ENCODE data around the gene ERC1. TPM values are rescaled to one million over a fixed set of nuclear protein-coding genes. Genes with fewer than 3 reads are reported as not detected.
A peak's percentile ranks its signal among the peaks of the same experiment; 100 is the strongest.

The ERC1 gene
- total and polyA plus RNA-seq, 2 experiments from 2014 or later, result 18.4 to 29.7 TPM

DNA sequence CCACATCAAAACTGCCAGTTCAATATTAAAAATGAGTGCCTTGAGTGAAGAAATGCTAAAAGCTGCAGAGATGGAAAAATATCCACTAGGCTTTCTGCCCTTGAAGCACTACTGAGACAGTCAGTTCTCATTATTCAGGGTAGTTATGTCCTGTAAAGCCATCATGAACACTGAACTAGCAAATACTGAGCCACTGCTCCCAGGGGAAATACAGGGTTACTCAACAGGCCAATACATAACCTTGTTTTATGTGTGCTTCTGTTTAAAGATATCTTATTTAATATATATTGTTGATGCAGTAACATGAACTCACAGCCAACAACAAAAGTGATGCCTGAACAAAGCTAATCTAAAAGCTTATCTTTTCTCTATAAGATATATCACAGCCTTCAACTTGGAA lies 44.8 kb upstream of the ERC1 start:
- peak overlapping the region; percentile 4 for H3K27ac ChIP-seq
- H2AFZ ChIP-seq, result no peak overlapping the region
- H3K79me2 ChIP-seq, result peaks cover 72% of the 10 kb centered on the region
- H3K27me3 ChIP-seq, result no peaks in the 10 kb centered on the region
- H3K4me2 ChIP-seq, result no peak overlapping the region
- no peak for TF ChIP-seq EZH2phosphoT487 (IDR thresholded peaks at IDR 0.05; ENCODE audit: low read depth, severe bottlenecking, unreplicated experiment)
- TF ChIP-seq, protein P1, sequence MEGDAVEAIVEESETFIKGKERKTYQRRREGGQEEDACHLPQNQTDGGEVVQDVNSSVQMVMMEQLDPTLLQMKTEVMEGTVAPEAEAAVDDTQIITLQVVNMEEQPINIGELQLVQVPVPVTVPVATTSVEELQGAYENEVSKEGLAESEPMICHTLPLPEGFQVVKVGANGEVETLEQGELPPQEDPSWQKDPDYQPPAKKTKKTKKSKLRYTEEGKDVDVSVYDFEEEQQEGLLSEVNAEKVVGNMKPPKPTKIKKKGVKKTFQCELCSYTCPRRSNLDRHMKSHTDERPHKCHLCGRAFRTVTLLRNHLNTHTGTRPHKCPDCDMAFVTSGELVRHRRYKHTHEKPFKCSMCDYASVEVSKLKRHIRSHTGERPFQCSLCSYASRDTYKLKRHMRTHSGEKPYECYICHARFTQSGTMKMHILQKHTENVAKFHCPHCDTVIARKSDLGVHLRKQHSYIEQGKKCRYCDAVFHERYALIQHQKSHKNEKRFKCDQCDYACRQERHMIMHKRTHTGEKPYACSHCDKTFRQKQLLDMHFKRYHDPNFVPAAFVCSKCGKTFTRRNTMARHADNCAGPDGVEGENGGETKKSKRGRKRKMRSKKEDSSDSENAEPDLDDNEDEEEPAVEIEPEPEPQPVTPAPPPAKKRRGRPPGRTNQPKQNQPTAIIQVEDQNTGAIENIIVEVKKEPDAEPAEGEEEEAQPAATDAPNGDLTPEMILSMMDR (IDR thresholded peaks at IDR 0.05; ENCODE audit: poor library complexity), result no peak
- TF ChIP-seq EZH2 (IDR thresholded peaks at IDR 0.05; ENCODE audit: borderline replicate concordance), result no peak
- no peaks in the 10 kb centered on the region for H4K20me1 ChIP-seq (ENCODE audit: insufficient read depth, poor library complexity, severe bottlenecking)
- H3K9me3 ChIP-seq (ENCODE audit: low read depth), result no peaks in the 10 kb centered on the region
- no peaks in the 10 kb centered on the region for H3K9me2 ChIP-seq (replicated peaks; ENCODE audit: insufficient read depth)
- H3K4me3 ChIP-seq, result no peak overlapping the region
- peaks cover 15% of the 10 kb centered on the region for H3K4me1 ChIP-seq (ENCODE audit: insufficient read depth)
- no peak for DNase-seq (ENCODE audit: low spot score)
- H3K36me3 ChIP-seq (replicated peaks; ENCODE audit: insufficient read depth, low read depth), result no peaks in the 10 kb centered on the region

DNA sequence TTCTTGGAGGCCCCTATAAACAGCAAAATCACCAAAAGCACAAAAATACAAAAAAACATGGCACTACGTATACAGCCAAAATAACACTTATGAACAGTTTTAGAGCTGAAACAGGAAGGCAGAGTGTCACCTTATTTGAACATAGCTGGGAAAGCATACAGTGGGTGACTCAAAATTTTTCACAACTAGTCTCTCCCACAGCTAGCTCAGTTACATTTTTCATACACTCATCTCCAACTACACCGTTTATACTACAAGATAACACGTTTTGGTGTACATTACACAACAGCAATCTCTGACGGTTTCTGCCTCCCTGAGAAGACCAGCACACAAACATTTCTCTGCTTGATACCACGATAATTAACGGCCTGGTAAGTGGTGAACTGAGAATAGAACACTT lies 44.4 kb upstream of the ERC1 start:
- peaks cover 68% of the 10 kb centered on the region for H3K79me2 ChIP-seq
- H3K4me3 ChIP-seq, result no peak overlapping the region
- peak overlapping the region; percentile 4 for H3K27ac ChIP-seq
- H3K4me2 ChIP-seq, result no peak overlapping the region
- H3K27me3 ChIP-seq, result no peaks in the 10 kb centered on the region
- 82% methylated on average over 6 of the region's 6 CpGs for WGBS (ENCODE audit: low lambda C conversion rate, missing lambda C conversion rate)
- no peak overlapping the region for H2AFZ ChIP-seq
- TF ChIP-seq EZH2 (IDR thresholded peaks at IDR 0.05; ENCODE audit: borderline replicate concordance) (no peak), EZH2phosphoT487 (IDR thresholded peaks at IDR 0.05; ENCODE audit: low read depth, severe bottlenecking, unreplicated experiment) (no peak)
- TF ChIP-seq, protein P1 (IDR thresholded peaks at IDR 0.05; ENCODE audit: poor library complexity), result no peak
- no peaks in the 10 kb centered on the region for H3K9me2 ChIP-seq (replicated peaks; ENCODE audit: insufficient read depth)
- H3K4me1 ChIP-seq (ENCODE audit: insufficient read depth), result peaks cover 15% of the 10 kb centered on the region
- no peak for DNase-seq (ENCODE audit: low spot score)
- H3K9me3 ChIP-seq (ENCODE audit: low read depth), result no peaks in the 10 kb centered on the region
- no peaks in the 10 kb centered on the region for H4K20me1 ChIP-seq (ENCODE audit: insufficient read depth, poor library complexity, severe bottlenecking)
- H3K36me3 ChIP-seq (replicated peaks; ENCODE audit: insufficient read depth, low read depth), result no peaks in the 10 kb centered on the region

DNA sequence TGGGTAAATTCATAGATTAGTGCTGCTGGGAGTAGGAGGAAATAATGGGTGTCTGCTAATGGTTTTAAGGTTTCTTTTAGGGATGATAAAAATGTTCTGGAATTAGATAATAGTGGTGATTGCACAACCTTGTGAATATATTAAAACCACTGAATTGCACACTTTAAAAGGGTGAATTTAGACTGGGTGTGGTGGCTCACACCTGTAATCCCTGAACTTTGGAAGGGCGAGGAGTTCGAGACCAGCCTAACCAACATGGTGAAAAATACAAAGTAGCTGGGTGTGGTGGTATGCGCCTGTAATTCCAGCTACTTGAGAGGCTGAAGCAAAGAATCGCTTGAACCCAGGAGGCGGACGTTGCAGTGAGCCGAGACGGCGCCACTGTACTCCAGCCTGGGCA lies 42.8 kb upstream of the ERC1 start:
- Histone ChIP-seq H3K27ac (peak overlapping the region; percentile 92), H3K4me3 (peak overlapping the region; percentile 61), H4K20me1 (ENCODE audit: insufficient read depth, poor library complexity, severe bottlenecking) (no peaks in the 10 kb centered on the region), H3K9me2 (replicated peaks; ENCODE audit: insufficient read depth) (no peaks in the 10 kb centered on the region), H3K9me3 (ENCODE audit: low read depth) (no peaks in the 10 kb centered on the region), H3K36me3 (replicated peaks; ENCODE audit: insufficient read depth, low read depth) (no peaks in the 10 kb centered on the region), H3K4me2 (peak overlapping the region; percentile 91), H2AFZ (peak overlapping the region; percentile 60), H3K4me1 (ENCODE audit: insufficient read depth) (peaks cover 15% of the 10 kb centered on the region), H3K79me2 (peaks cover 53% of the 10 kb centered on the region), H3K27me3 (no peaks in the 10 kb centered on the region)
- TF ChIP-seq, protein P1 (IDR thresholded peaks at IDR 0.05; ENCODE audit: poor library complexity), result no peak
- TF ChIP-seq EZH2 (IDR thresholded peaks at IDR 0.05; ENCODE audit: borderline replicate concordance) (no peak), EZH2phosphoT487 (IDR thresholded peaks at IDR 0.05; ENCODE audit: low read depth, severe bottlenecking, unreplicated experiment) (no peak)
- no peak for DNase-seq (ENCODE audit: low spot score)
- 91% methylated on average over 9 of the region's 9 CpGs for WGBS (ENCODE audit: low lambda C conversion rate, missing lambda C conversion rate)

Measured in hepatocyte (in vitro differentiated cells).